GM19452 (cell line): ENCODE data around the gene UBE2E2.

Experiments used
- ATAC-seq: cut with Tn5 transposase; IDR thresholded peaks from one replicate; pipeline ENCODE4 v1.9.1; 2021; ENCODE audit not compliant: unreplicated experiment

UBE2E2 gene

GRCh38 chr3:23468203-23468602 lies 265.1 kb downstream of the UBE2E2 start:
- ATAC-seq, result no peak

- no peak for ATAC-seq
Measured at GRCh38 chr3:23474580-23475357, 271.6 kb downstream of the UBE2E2 start.

DNA sequence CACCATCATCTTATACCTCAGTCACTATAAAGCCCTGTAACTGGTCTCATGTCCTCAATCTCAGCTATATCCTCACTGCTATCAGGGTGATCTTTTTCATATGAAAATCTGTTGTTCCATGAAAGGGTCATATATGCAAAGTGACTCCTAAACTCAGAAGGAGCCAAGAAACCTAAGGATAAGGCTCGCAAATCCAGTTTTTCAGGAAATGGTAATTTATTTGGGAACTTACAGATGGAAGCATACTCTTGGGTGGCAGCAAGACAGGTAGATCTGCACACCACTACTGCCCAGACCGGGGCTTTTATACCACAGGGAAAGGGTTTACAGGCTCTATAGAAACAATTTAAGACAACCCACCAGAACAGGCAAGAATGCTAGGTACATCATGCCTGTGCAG lies 272.3 kb downstream of the UBE2E2 start:
- ATAC-seq, result no peak

- no peak for ATAC-seq
Measured at GRCh38 chr3:23479026-23479425, 275.9 kb downstream of the UBE2E2 start.

- no peak for ATAC-seq
Measured at GRCh38 chr3:23479615-23480328, 276.6 kb downstream of the UBE2E2 start.

GRCh38 chr3:23480329-23480714 lies 277.2 kb downstream of the UBE2E2 start:
- no peak for ATAC-seq

- no peak for ATAC-seq
Measured at GRCh38 chr3:23481011-23481615, 278.0 kb downstream of the UBE2E2 start.

GRCh38 chr3:23481616-23482278 lies 278.6 kb downstream of the UBE2E2 start:
- ATAC-seq, result no peak

GRCh38 chr3:23484386-23484785 lies 281.3 kb downstream of the UBE2E2 start:
- no peak for ATAC-seq

DNA sequence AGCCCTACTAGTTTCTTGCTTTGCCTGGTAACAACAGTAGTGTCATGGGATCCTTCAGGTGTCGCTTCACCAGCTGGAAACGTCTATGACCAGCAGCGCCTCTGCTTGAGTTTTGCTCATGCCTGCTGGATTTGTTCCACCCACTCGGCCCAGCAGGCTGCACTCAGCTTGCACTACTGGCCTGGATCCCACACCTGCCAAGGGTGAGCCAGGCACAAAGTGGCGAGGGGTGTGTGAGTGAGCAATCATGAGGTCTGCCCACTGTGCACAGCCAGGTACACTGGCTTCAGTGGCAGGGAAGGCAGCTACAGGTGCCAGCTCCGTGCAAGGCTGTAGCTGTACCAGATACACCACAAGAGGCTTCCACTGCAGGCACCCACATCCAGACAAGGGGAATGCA lies 282.8 kb downstream of the UBE2E2 start:
- ATAC-seq, result no peak

- ATAC-seq, result no peak
Measured at GRCh38 chr3:23487015-23487414, 283.9 kb downstream of the UBE2E2 start.

DNA sequence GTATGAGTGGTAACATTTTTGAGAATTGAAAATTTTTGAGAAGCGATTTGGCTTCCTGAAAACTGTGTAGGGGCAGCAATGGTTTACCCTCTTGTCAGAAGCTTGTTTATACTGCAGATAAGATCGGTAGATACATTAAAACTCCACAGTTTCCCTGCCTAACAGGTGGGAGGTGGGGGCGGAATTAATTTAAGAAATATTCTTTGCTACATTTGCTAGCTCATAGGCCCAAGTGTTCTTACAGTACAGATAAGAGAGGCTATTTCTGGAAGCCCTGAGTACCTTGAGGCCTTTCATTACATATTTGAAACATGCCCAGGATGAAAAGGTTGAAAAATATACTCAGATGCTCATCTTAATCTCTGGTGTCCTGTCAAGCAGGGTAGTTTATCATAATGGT lies 285.5 kb downstream of the UBE2E2 start:
- no peak for ATAC-seq

DNA sequence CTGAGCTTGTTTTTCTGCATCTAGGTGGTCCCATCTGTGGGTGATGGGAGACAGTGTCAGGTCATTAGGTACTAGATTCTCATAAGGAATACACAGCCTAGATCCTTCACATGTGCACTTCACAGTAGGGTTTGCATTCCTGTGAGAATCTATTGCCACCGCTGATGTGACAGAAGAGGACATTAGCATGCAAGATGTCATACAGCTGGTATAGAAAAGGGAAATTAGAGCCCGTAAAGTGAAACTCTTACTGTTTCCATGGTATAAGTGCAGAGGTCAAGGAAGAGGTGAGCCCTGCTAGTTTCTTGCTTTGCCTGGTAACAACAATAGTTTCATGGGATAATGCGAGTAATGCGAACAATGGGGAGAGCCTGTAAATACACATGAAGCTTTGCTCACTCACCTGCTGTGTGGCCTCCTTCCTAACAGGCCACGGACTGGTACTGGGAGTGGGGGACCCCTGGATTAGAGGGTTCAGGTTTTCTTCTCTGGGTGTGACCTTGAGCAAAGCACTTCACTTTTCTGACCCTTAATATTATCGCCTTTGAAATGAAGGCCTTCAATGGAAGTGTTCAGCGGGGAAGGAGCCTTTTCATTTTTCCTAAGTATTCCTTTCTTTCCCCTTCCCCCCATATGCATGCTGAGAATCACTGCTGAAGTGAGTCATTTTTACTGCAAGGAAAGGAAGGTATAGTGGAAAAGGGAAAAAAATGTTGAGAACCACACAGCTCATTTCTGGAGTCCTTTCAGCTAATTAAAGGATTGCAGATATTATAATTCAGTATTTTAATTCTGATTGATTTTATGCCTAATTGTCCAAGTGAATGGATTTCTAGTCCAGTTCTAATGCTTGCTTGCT lies 286.4 kb downstream of the UBE2E2 start:
- no peak for ATAC-seq

DNA sequence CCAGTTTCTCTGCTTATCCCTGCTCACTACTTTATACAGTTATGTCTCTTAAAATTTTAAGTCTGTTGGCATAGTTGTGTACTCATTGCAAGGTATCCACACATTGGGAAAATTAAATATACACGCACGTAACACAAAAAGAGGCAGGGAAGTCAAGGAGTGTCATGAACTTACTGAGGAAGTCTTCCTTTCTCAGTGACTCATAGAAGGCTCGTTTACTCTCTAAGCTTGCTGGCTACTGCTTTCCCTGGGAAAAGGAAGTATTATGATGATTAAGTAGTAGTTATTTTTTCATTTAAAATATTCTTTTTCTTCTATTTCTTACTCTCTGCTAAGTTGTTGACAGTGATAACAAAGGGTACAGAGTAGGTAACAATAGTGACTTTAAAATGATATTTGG lies 287.3 kb downstream of the UBE2E2 start:
- ATAC-seq, result no peak

DNA sequence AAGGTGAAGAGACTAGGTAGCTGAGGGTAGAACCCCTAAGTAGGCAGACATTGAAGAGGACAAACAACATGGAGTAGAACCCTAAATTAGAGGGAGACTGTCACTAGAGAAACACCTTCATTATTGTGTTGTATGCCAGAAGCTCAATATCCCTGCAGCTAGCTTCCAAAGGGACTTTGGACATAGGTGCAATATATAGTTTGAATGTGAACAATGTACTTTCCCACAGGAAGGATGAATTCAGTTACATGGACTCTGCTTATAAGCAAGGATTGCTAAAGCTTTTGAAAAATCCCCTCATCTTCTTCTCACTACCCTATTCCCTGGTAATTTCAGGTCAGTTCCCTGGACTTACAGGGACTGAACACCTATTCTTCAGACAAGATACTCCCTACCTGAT lies 288.9 kb downstream of the UBE2E2 start:
- ATAC-seq, result no peak

DNA sequence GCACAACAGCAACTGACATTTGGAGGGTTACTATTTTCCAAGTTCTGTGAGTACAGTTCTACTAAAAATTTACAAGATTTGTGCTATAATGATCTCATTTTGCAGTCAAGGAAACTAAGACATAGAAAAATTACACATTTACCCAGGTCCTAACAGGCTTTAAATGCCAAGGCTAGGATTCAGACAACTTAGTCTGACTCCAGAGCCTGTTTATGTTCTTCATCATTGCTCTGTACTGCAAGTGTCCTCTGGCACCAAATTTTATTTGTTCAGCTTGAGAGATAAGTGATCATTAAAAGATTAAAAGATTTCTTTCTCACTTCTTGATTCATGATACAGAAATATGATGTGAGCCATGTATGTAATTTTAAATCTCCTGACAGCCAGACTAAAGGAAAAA lies 290.8 kb downstream of the UBE2E2 start:
- ATAC-seq, result no peak

- ATAC-seq, result no peak
Measured at GRCh38 chr3:23494967-23495366, 291.8 kb downstream of the UBE2E2 start.

DNA sequence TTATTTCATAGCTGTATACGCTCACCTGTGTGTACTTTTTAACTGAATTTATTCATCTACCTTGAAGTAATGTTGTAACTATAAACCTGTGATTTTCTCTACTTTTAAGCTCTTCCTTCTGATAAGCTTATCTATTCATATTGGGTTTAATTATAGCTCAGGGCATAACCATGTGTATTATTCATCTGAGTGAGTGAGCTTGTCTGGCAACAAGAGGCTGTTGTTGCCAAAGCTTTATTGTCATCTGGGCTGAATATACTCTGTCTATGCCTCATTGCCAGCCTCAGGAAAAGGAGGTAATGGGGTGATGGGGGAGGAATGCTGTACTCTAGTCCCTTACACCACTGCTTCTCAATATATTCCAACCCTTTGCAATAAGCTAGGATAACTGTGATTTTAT lies 292.4 kb downstream of the UBE2E2 start:
- ATAC-seq, result no peak

GRCh38 chr3:23496165-23496564 lies 293.0 kb downstream of the UBE2E2 start:
- peak; percentile 78 for ATAC-seq

GRCh38 chr3:23497156-23497555 lies 294.0 kb downstream of the UBE2E2 start:
- no peak for ATAC-seq
